ENCODE results near the gene ZNF236.

DNA sequence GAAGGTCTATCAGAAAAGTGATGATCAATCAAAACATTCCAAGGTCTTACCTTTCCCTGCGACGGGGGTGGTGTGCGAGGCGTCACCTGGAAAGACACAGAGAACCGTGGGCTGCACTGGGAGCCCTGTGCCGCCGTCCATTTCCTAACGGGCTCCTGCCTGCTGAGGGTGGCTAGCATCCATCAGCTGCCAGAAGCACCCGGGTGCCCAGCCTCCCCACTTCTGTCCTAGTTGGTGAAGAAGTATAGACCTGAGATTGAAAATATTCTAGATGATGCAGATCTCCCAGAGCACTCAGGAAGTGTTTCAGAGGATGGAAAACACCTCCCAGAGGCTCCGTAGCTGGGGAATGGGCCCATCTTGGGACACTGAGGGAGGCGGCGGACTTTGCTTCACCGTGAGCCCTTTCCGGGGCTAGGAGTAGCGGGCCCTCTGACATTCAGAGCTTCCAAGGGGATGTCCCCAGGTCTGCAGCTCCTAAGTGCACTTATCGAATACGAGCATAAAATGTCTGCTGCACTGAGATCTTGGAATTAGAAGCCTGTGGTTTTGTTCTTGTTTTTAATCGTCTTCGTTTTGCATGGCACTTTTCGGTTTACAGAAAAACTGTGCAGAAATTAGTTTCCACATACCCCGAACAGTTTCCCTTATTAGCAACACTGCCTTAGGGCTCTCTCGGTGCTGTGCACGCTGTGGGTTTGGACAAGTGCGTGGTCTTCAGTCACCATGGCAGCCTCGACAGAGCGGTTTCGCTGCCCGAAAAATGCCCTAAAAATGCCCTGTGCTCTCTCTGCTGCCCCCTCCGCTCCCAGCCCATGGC is 166.7 kb downstream of the ZNF236 start:
- TF ChIP-seq FOXP2 (optimal IDR thresholded peaks at IDR 0.05; ENCODE audit: borderline replicate concordance, extremely low read depth, extremely low read length, insufficient read depth), result no peak
- no peak for TF ChIP-seq POLR2AphosphoS5 (IDR thresholded peaks at IDR 0.05; ENCODE audit: low read depth, low read length)
- TF ChIP-seq TAF1 (IDR thresholded peaks at IDR 0.05; ENCODE audit: borderline replicate concordance, insufficient read depth, low read length), result no peak
